Neuron (in vitro differentiated cells): ENCODE results near the gene SLC6A7.
"Not testable (repeated sequence)": the region's sequence is repeated elsewhere in the genome, so short reads cannot be mapped to it uniquely, and the experiment has no call there.

Experiments
- H2AFZ ChIP-seq: one replicate; pipeline ENCODE4 v1.6.1; 2013; ENCODE audit warnings: low read depth, mild to moderate bottlenecking, inconsistent platforms, low read length, moderate library complexity
- H3K27me3 ChIP-seq: one replicate; pipeline ENCODE4 v1.6.1; 2013; ENCODE audit warnings: low read length; ENCODE audit not compliant: insufficient read depth
- H3K36me3 ChIP-seq: one replicate; pipeline ENCODE4 v1.6.1; 2013; ENCODE audit warnings: low read length; ENCODE audit not compliant: insufficient read depth
- H3K4me1 ChIP-seq: one replicate; pipeline ENCODE4 v1.6.1; 2013; ENCODE audit warnings: low read length; ENCODE audit not compliant: insufficient read depth
- H3K4me3 ChIP-seq: 2 replicates; pipeline ENCODE4 v1.5.1; 2013; ENCODE audit warnings: mild to moderate bottlenecking, low read length, moderate library complexity
- H3K9me3 ChIP-seq: one replicate; pipeline ENCODE4 v1.6.1; 2013; ENCODE audit warnings: low read length

Gene SLC6A7

DNA sequence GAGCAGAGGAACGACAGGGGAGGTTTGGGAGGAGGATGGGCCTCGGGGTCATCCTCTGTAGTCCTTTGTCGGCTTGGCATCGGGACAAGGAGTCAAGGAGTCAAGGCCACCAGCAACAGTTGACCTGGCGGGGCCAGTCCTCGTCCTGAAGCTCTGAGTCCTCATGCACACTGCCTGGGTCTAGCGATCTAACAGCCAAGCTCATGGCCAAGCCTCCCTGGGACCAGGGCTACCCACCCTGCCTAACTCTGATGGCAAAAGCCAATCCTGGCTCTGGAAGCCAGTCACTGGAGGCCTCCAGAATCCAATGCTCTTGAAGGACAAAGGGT lies 49.9 kb downstream of the SLC6A7 start:
- Histone ChIP-seq H3K4me3 (no peak overlapping the region), H3K27me3 (no peaks in the 10 kb centered on the region), H3K9me3 (no peaks in the 10 kb centered on the region), H3K36me3 (no peaks in the 10 kb centered on the region), H2AFZ (no peak overlapping the region), H3K4me1 (peaks cover 11% of the 10 kb centered on the region)

DNA sequence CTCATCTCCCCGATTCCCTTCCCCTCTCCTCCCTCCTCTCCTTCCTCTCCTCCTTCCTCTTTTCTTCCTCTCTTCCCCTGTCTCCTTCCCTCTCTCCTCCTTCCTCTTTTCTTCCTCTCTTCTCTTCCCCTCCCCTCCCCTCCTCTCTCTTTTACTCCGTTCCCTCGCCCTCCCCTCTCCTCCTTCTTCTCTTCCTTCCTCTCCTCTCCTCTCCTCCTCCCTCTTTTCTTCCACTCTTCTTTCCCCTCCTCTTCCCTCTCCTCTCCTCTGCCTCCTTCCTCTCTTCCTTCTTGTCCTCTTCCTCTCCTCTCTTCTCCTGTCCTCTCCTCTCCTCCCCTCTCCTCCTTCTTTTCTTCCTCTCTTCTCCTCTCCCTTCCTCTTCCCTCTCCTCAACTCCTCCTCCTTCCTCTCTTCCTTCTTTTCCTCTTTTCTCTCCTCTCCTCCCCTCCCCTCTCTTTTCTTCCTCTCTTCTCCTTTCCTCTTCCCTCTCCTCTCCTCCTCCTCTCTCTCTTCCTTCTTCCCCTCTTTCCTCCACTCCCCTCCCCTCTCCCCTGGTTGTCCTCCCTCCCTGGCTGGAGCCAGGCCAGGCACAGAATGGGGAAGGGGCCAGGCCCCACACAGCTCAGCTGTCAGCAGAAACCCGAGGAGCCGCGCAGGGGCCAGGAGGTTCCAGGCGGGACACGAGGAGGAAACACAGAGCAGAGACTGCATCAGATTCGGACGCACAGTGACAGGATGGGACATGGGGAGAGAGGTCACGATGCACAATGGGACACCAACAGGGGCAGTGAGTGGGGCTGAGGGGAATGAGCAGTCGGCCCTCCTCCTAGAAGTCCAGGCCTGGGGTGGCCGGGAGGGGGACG lies 51.7 kb downstream of the SLC6A7 start:
- no peak overlapping the region for H2AFZ ChIP-seq
- peaks cover 20% of the 10 kb centered on the region for H3K4me1 ChIP-seq
- H3K36me3 ChIP-seq = no peaks in the 10 kb centered on the region
- no peak overlapping the region for H3K4me3 ChIP-seq
- H3K9me3 ChIP-seq = no peaks in the 10 kb centered on the region
- H3K27me3 ChIP-seq = no peaks in the 10 kb centered on the region

DNA sequence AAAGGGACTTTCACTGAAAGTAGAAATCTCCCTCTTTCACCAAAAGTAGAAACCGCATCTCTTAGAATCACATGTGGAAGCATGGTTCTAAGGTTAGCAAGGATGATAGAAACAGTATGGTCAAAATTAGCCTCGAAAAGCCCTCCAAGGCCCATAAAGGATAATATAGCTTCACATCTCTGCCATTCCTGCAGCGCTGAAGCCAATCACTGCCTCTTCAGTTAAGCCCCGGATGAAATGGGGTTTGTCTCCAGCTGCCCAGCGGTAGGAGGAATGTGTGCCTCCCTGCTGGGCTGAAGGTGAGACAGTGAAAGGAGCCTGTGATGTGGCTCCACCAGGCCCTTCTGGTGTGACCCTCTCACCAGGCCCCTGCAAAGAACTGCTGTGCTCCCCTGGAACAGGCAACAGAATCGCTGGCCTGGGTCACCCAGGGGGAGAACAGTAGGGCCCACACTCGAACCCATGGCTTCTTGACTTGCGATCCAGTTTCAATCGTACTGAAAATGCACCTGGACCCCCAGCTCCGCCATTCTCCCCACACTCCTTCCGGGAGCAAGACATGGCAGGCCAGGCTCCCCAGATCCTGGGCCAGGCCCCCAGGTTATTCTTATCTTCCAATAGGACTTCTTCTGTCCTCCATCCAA lies 52.5 kb downstream of the SLC6A7 start:
- H3K4me1 ChIP-seq = peaks cover 20% of the 10 kb centered on the region
- H3K4me3 ChIP-seq = no peak overlapping the region
- H3K9me3 ChIP-seq = no peaks in the 10 kb centered on the region
- H3K27me3 ChIP-seq = no peaks in the 10 kb centered on the region
- H3K36me3 ChIP-seq = no peaks in the 10 kb centered on the region
- no peak overlapping the region for H2AFZ ChIP-seq

DNA sequence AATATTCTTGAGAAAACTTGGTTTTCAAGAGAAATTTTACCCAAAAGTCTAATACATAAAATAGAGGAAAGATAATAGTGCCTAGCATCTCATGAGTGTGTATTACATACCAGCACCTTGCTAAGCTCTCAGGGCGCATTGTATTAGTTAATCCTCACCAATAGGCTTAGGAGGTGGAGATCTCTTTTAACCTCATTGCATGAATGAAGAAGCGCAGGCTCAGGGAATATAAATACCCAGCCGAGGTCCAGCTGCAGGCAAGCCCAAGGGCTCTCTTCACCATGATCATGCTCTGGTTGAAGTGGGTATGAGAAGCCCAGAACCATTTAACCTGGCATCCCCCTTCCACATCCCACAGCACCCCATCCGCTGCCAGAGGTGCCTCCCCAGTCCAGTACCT lies 53.7 kb downstream of the SLC6A7 start:
- H3K36me3 ChIP-seq = no peaks in the 10 kb centered on the region
- no peak overlapping the region for H3K4me3 ChIP-seq
- no peaks in the 10 kb centered on the region for H3K27me3 ChIP-seq
- no peak overlapping the region for H2AFZ ChIP-seq
- H3K4me1 ChIP-seq = peaks cover 20% of the 10 kb centered on the region
- no peaks in the 10 kb centered on the region for H3K9me3 ChIP-seq

DNA sequence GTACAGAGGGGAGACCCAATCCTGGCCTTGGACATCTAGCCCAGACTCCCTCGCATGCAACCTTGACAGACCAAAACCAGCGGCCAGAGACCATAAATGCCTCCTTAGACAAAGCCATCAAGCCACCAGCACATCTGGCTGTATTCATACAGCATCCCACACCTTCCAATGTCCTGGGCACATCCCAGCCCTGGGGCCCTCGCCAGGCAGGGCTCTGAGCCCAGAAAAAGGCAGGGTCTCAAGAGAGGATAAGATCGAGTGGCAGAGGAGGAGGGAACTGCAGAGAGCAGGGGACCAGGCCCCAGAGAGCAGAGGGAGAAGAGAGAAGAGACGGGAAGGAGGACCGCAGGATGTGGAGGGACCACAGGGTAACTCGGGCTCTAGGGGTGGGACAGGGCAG lies 54.3 kb downstream of the SLC6A7 start:
- no peak overlapping the region for H2AFZ ChIP-seq
- H3K36me3 ChIP-seq = no peaks in the 10 kb centered on the region
- H3K9me3 ChIP-seq = no peaks in the 10 kb centered on the region
- H3K27me3 ChIP-seq = no peaks in the 10 kb centered on the region
- no peak overlapping the region for H3K4me3 ChIP-seq
- peaks cover 20% of the 10 kb centered on the region for H3K4me1 ChIP-seq

DNA sequence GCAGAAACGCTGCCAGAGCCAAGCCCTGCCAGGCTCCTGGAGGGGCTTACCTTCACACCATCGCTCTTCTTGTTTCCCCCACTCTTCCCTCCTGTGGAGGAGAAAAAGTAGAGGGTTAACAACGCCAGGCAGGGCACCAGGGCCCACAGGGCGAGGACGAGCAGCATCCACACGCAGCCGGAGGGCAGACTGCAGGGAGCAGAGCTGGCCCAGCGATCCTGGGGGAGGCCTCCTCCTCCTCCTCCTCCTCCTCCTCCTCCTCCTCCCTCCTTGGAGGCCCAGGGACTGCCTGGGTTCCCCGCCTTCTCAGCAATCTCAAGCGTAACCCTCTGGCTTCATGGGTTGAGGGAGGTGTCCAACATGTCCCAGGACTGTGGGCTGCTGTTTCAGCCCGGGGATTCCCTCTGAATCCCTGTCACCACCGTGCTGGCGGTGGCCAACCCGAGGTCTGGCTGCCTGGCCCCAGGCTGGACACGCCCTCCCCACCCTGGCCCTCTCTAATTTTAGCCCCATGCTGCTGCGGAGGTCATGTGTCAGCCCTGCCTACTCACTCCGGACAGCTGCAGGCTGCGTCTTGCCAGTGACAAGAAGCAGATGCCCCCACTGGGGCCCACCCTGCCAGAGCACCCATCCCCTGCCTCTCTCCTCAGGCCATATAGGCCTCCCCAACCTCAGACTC lies 55.4 kb downstream of the SLC6A7 start:
- no peak overlapping the region for H2AFZ ChIP-seq
- no peaks in the 10 kb centered on the region for H3K27me3 ChIP-seq
- no peak overlapping the region for H3K4me3 ChIP-seq
- no peaks in the 10 kb centered on the region for H3K36me3 ChIP-seq
- H3K4me1 ChIP-seq = peaks cover 20% of the 10 kb centered on the region
- H3K9me3 ChIP-seq = no peaks in the 10 kb centered on the region

DNA sequence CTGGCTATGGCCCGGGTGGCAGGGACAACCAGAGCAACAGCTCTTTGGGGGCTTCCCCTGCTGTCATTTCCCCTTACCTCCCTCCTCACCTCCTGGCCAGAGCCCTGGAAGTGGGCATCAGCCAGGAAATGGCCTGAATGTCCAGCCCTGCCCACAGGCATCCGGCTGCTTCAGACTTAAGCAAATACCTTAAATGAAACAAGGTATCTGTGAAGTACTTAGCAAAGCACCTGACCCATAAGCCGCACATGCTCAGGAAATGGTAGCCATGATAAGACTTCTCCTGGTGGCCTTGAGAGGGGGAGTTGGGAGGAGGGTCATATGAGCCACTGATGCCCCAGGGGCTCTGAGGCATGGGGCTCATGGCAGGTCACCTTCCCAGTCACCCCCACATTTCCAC lies 55.9 kb downstream of the SLC6A7 start:
- H3K36me3 ChIP-seq = no peaks in the 10 kb centered on the region
- H3K27me3 ChIP-seq = no peaks in the 10 kb centered on the region
- no peak overlapping the region for H3K4me3 ChIP-seq
- no peaks in the 10 kb centered on the region for H3K9me3 ChIP-seq
- H3K4me1 ChIP-seq = peaks cover 20% of the 10 kb centered on the region
- H2AFZ ChIP-seq = no peak overlapping the region

DNA sequence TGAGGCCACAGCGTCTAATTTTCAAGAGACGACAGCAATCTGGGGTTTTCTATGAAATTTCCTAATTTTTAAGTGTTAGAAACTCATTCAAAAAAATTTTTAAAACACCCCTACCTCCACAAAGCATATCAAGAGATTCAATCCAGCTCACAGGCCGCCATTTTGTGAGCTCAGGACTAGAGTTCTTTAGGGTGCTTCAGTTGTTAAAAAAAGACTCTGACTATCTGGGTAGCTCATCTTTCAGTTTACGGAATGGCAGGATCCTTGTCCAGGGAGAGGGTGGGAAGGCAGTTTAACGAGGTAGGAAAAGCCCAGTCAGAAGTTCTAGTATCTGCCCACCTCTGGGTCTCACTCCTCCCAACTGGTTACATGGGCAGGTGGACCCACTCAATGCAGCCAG lies 56.6 kb downstream of the SLC6A7 start:
- Histone ChIP-seq H3K27me3 (no peaks in the 10 kb centered on the region), H3K4me3 (no peak overlapping the region), H3K36me3 (no peaks in the 10 kb centered on the region), H2AFZ (no peak overlapping the region), H3K9me3 (no peaks in the 10 kb centered on the region), H3K4me1 (peaks cover 17% of the 10 kb centered on the region)

DNA sequence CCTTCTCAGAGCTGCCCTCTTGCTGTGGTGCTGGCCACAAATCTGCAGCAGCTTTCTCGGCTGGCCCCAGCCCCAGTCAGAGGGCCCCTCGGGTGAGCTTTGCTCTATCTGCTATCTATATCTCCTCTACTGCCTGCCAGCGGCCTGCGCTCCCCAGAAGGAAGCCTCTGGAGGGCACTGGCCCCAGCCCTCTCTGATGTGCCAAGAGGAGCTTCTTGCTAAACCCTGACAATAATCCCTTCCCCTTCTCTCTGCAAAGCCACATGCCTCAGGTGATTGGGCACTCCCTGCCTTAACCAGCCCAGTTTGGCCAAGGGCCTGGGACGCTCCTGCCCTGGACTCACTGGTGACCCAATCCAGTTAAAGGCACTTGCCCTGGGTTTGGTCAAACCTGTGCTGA lies 57.0 kb downstream of the SLC6A7 start:
- Histone ChIP-seq H3K27me3 (no peaks in the 10 kb centered on the region), H3K9me3 (no peaks in the 10 kb centered on the region), H2AFZ (no peak overlapping the region), H3K4me1 (peaks cover 13% of the 10 kb centered on the region), H3K36me3 (no peaks in the 10 kb centered on the region), H3K4me3 (no peak overlapping the region)

DNA sequence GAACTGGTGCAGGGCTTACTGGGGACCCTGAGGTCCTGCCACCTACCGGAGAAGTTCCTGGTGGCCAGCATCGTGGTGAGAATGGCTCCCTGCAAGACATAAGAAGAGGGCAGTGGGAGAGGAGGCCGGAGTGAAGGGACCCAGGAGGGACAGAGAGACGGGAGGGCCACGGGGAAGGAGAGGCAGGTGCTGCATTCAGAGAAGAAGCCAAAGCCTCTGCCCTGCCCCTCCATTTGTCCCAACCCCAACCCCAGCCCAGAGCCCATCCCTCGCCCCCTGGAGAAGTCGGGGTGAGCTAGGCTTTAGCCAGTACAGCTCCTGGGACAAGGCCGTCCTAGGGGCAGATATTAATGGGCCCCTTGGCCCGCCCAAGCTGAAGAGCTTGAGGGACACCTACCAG lies 57.9 kb downstream of the SLC6A7 start:
- Histone ChIP-seq H3K4me1 (peaks cover 9% of the 10 kb centered on the region), H3K27me3 (no peaks in the 10 kb centered on the region), H3K9me3 (no peaks in the 10 kb centered on the region), H3K4me3 (no peak overlapping the region), H2AFZ (no peak overlapping the region), H3K36me3 (no peaks in the 10 kb centered on the region)

DNA sequence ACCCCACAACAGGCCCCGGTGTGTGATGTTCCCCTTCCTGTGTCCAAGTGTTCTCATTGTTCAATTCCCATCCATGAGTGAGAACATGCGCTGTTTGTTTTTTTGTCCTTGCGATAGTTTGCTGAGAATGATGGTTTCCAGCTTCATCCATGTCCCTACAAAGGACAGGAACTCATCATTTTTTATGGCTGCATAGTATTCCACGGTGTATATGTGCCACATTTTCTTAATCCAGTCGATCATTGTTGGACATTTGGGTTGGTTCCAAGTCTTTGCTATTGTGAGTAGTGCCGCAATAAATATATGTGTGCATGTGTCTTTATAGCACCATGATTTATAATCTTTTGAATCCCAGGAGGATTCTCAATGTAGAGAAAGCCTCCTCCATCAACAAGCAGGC lies 58.6 kb downstream of the SLC6A7 start:
- H3K36me3 ChIP-seq, H3K9me3 ChIP-seq, H3K27me3 ChIP-seq, H2AFZ ChIP-seq, H3K4me1 ChIP-seq, H3K4me3 ChIP-seq: not testable (repeated sequence)

DNA sequence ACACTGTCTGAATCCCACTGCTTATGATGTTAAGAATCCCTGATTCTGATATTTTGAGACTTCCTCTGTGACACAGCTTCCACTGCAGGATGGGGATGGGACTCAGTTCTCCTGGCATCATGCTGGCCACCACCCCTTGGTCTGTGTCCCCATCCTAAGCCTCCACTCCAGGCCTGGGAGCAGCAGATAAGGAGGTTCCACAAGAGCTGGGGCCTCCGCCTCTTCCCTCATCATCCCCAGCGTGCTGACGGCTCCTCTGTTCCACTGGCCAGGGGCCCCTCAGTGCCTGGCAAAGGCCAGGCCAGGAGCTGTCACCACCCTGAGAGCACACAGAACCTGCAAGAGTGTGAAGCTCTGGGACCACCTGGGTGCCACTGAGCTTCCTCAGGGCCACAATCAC lies 59.1 kb downstream of the SLC6A7 start:
- Histone ChIP-seq H3K4me1 (peaks cover 9% of the 10 kb centered on the region), H3K27me3 (no peaks in the 10 kb centered on the region), H3K9me3 (no peaks in the 10 kb centered on the region), H3K4me3 (no peak overlapping the region), H3K36me3 (no peaks in the 10 kb centered on the region), H2AFZ (no peak overlapping the region)

DNA sequence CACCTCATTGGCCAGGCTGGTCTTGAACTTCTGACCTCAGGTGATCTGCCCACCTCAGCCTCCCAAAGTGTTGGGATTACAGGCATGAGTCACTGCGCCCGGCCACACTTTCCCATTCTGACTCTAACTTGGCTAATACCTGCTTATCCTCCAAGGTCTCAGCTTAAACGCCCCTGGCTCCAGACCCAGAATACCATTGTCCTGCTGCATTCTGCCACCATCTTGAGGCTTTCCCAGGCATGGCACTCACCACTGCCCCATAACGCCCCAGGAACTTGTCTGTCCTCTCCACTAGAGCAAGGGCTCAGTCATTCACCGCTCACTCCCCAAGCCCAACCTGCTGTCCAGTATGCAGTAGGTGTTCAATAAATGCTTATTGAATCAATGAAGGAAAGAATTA lies 59.9 kb downstream of the SLC6A7 start:
- no peaks in the 10 kb centered on the region for H3K36me3 ChIP-seq
- H2AFZ ChIP-seq = no peak overlapping the region

More for the DNA sequence above, 59.9 kb downstream of the SLC6A7 start:
- H3K27me3 ChIP-seq = no peaks in the 10 kb centered on the region
- H3K4me3 ChIP-seq = no peak overlapping the region
- peaks cover 14% of the 10 kb centered on the region for H3K4me1 ChIP-seq
- no peaks in the 10 kb centered on the region for H3K9me3 ChIP-seq
